Stimulated activated CD8-positive, alpha-beta memory T cell treated with anti-CD3 and anti-CD28 coated beads, Interleukin-12 subunit alpha, Interleukin-12 subunit beta, amount 100 ng/mL, for 1 hour (primary cell): ENCODE measurements around the gene CD300A.

Source experiments
- DNase-seq: peaks from one replicate; pipeline ENCODE4 v3.0.0-alpha.2; 2020; ENCODE audit warnings: low read depth

Gene CD300A

GRCh38 chr17:74439691-74440567 is 26.5 kb upstream of the CD300A start:
- no peak for DNase-seq

- DNase-seq = no peak
These were observed 24.9 kb upstream of the CD300A start for GRCh38 chr17:74441537-74441936.

- DNase-seq = no peak
These were observed 24.2 kb upstream of the CD300A start for GRCh38 chr17:74442291-74442669.

- DNase-seq = no peak
These were observed 23.5 kb upstream of the CD300A start for GRCh38 chr17:74442670-74443515.

GRCh38 chr17:74443516-74444296 is 22.7 kb upstream of the CD300A start:
- DNase-seq = no peak

- DNase-seq = no peak
These were observed 22.0 kb upstream of the CD300A start for GRCh38 chr17:74444406-74444805.

GRCh38 chr17:74445158-74445557 is 21.3 kb upstream of the CD300A start:
- no peak for DNase-seq

- no peak for DNase-seq
These were observed 19.6 kb upstream of the CD300A start for GRCh38 chr17:74446551-74447500.

GRCh38 chr17:74447628-74448159 is 18.7 kb upstream of the CD300A start:
- no peak for DNase-seq

- no peak for DNase-seq
These were observed 17.7 kb upstream of the CD300A start for GRCh38 chr17:74448756-74449155.

GRCh38 chr17:74449306-74449705 is 17.1 kb upstream of the CD300A start:
- DNase-seq = no peak

- no peak for DNase-seq
These were observed 16.7 kb upstream of the CD300A start for GRCh38 chr17:74449773-74450172.

- DNase-seq = no peak
These were observed 16.2 kb upstream of the CD300A start for GRCh38 chr17:74450231-74450630.

- DNase-seq = no peak
These were observed 15.5 kb upstream of the CD300A start for GRCh38 chr17:74450925-74451403.

GRCh38 chr17:74451557-74451956 is 14.9 kb upstream of the CD300A start:
- no peak for DNase-seq

GRCh38 chr17:74452033-74452840 is 14.2 kb upstream of the CD300A start:
- DNase-seq = no peak

GRCh38 chr17:74452841-74453661 is 13.4 kb upstream of the CD300A start:
- no peak for DNase-seq

GRCh38 chr17:74453665-74454196 is 12.7 kb upstream of the CD300A start:
- peak; percentile 50 for DNase-seq
